ENCODE data around the gene PKD2. TPM values are rescaled to one million over a fixed set of nuclear protein-coding genes. Genes with fewer than 3 reads are reported as not detected.

PKD2 gene
- total and polyA plus RNA-seq, 12 donors = 6.5 to 21.5 (median 14.4) TPM

DNA sequence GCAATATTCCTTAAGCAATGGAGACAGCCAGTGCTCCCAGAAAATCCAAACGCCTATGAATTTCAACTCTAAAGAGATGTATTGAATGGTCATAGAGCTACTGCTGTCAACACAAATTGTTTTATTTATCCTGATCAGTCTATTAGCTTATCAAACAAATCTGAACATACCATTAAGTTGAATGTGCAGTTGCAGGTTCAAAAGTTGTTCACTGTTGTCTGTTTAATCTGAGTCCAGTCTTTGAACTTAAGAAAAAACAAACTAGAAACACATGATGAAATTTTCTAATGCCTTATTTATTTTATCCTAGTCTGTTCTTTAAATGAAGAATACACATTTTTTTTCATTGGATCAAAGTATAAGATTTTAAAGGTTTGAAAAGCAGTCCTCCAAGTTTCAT lies 73.2 kb downstream of the PKD2 start:
- H3K36me3 ChIP-seq = peaks cover 0 to 36% (median 16%) of the 10 kb centered on the region in 9 donors
- intact Hi-C loops (cut with DNase I) = no loop called here
- H3K9me3 ChIP-seq = no peaks in the 10 kb centered on the region
- H3K27ac ChIP-seq = no peak overlapping the region
- no peak overlapping the region for H3K4me3 ChIP-seq
- no peaks in the 10 kb centered on the region for H3K4me1 ChIP-seq
- ATAC-seq (no peak), DNase-seq (no peak)
- no peaks in the 10 kb centered on the region for H3K27me3 ChIP-seq
- 90 to 94% methylated on average over 1 of the region's 1 CpG for WGBS, 2 donors
- TF ChIP-seq CTCF (IDR thresholded peaks at IDR 0.05) = no peak

DNA sequence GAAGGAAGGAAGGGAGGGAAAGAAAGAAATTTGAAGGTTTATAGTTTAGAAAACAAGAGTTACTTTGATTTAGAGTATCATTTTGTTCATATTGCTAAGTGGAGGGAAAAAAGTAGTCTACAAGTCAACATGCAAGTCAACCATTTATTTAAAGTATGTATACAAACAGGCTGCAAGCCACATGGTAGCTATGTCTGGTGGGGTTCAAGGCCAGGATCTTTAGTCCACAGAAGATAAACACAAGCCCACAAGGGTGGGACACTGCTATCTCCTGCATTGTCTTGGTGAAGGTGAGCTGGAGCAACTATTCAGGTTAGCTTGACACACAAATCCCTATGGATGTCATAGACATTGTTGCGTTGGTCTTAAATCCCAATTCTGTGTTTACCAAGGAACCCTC lies 79.6 kb downstream of the PKD2 start:
- ATAC-seq = no peak

DNA sequence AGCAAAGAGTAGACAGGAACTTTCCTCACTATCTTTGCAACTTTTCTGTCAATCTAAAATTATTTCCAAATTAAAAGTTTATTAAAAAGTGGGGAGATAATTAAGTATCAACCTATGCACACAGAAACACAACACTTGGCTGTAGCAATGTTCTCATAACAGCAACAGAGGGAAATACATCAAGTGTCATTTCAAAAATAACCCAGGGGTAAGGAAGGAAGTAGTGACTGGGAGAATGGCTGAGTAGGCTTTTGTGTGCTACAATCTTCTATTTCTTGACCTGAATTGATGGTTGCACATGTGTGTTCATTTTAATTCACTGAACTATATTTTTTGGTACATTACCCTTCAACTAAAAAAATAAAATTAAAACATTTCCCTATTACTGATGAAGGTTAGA lies 83.5 kb downstream of the PKD2 start:
- TF ChIP-seq CTCF (IDR thresholded peaks at IDR 0.05) = no peak
- peaks cover 0 to 13% (median 8%) of the 10 kb centered on the region in 9 donors for H3K4me1 ChIP-seq
- no peak overlapping the region for H3K4me3 ChIP-seq
- peak in 2 of 8 donors; percentile 62 to 70 for ATAC-seq
- peak overlapping the region in 1 of 10 donors; percentile 19 for H3K27ac ChIP-seq
- H3K27me3 ChIP-seq = no peaks in the 10 kb centered on the region
- peaks cover 0 to 5% (median 0%) of the 10 kb centered on the region in 9 donors for H3K36me3 ChIP-seq
- no peak for DNase-seq
- intact Hi-C loops (cut with DNase I) = no loop called here
- no peaks in the 10 kb centered on the region for H3K9me3 ChIP-seq

More for the DNA sequence above, 79.6 kb downstream of the PKD2 start:
- Histone ChIP-seq H3K27me3 (no peaks in the 10 kb centered on the region), H3K4me1 (peaks cover 0 to 13% (median 8%) of the 10 kb centered on the region in 9 donors), H3K27ac (no peak overlapping the region), H3K4me3 (no peak overlapping the region), H3K36me3 (no peaks in the 10 kb centered on the region), H3K9me3 (no peaks in the 10 kb centered on the region)
- intact Hi-C loops (cut with DNase I) = no loop called here
- DNase-seq = no peak
- no peak for TF ChIP-seq CTCF (IDR thresholded peaks at IDR 0.05)
- WGBS, 2 donors = 94 to 100% methylated on average over 1 of the region's 1 CpG

DNA sequence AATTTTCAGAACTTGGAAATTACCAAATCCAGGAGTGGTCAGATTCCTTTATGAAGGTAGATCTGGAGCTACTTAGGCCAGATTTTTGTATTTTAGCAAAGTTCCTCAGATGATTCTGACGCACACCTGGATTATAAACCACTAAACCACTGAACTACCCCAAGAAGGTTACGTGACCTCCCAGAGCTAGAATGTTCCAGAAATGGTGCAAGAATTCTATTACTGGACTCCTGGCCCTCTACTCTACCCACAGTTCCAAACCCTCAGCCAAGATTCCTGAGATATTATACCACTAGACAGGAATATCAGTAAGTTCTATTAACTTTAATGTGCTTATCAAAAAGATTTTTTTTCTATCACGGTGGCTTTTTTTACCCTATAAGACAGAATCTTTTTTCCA lies 83.9 kb downstream of the PKD2 start:
- Histone ChIP-seq H3K27ac (peak overlapping the region in 1 of 10 donors; percentile 19), H3K4me1 (peaks cover 0 to 13% (median 8%) of the 10 kb centered on the region in 9 donors), H3K36me3 (peaks cover 0 to 5% (median 0%) of the 10 kb centered on the region in 9 donors), H3K4me3 (no peak overlapping the region), H3K9me3 (no peaks in the 10 kb centered on the region), H3K27me3 (no peaks in the 10 kb centered on the region)
- TF ChIP-seq CTCF (IDR thresholded peaks at IDR 0.05) = no peak
- WGBS, 2 donors = 75 to 76% methylated on average over 3 of the region's 3 CpGs
- intact Hi-C loops (cut with DNase I) = no loop called here
- ATAC-seq (peak in 3 of 8 donors; percentile 42 to 48 (median 44)), DNase-seq (no peak)
